HFFc6 (cell line): ENCODE data around the gene TMEM258. TPM values are rescaled to one million over a fixed set of nuclear protein-coding genes. Genes with fewer than 3 reads are reported as not detected.

Source experiments
- DNase-seq: peaks from one replicate; pipeline ENCODE4 v3.0.0-alpha.2; 2018
- H3K27ac Mint-ChIP-seq: 2 replicates; pipeline ENCODE4 v1.8.0; 2020; ENCODE audit warnings: mild to moderate bottlenecking, mixed read lengths
- H3K27me3 Mint-ChIP-seq: 2 replicates; pipeline ENCODE4 v1.8.0; 2021; ENCODE audit warnings: mild to moderate bottlenecking, moderate library complexity, mixed read lengths; ENCODE audit not compliant: insufficient read depth
- H3K36me3 Mint-ChIP-seq: 2 replicates; pipeline ENCODE4 v1.8.0; 2021; ENCODE audit warnings: low read depth, mixed read lengths
- H3K4me1 Mint-ChIP-seq: 2 replicates; pipeline ENCODE4 v1.8.0; 2020; ENCODE audit warnings: low read depth, mixed read lengths
- H3K4me3 Mint-ChIP-seq: 2 replicates; pipeline ENCODE4 v1.8.0; 2020; ENCODE audit warnings: mild to moderate bottlenecking, moderate library complexity, mixed read lengths
- H3K9me3 Mint-ChIP-seq: 2 replicates; pipeline ENCODE4 v1.8.0; 2020; ENCODE audit warnings: mild to moderate bottlenecking, mixed read lengths
- total RNA-seq, 6 experiments: library from RNA; stranded (reverse); fragmentation: NEBNext Ultra II Directional; extraction: Animal tissue kit (Norgen Biotek cat#: 25700); gene quantifications; 2 replicates in 1 of 6; 3 replicates in 5 of 6; pipeline ENCODE4 v1.2.3, GENCODE V29; 2021
- TF ChIP-seq, protein P1 (sequence below): fragments of 200-600 bp; sonication (generic); IDR thresholded peaks from 2 replicates; pipeline ENCODE4 v1.5.0; 2021; ENCODE audit warnings: antibody characterized with exemption, mild to moderate bottlenecking

Gene TMEM258
- total RNA-seq, 6 experiments from 2014 or later = 134 to 173 (median 145) TPM

DNA sequence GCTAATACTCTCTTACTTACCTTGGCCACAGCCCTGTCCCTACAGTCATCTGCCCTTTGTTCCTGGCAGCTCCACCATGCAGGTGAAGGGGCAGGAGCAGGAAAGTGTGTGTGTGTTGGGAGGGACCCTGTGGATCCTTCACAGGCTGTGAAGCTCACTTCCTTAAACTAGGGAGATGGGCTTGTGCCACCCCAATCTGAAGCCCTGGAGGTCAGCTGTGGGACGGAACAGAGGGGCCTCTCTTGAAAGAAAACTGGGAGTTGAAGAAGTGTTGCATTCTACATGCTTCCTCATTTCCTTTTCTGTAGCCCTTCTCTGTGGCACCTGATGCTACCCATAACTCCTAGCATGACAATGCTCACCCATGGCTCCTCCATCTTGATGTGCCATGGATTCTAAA is 12.7 kb upstream of the TMEM258 start:
- Mint-ChIP-seq H3K36me3 (peaks cover 5% of the 10 kb centered on the region), H3K27ac (no peak overlapping the region), H3K4me1 (peaks cover 6% of the 10 kb centered on the region), H3K9me3 (no peaks in the 10 kb centered on the region), H3K27me3 (peaks cover 2% of the 10 kb centered on the region), H3K4me3 (no peak overlapping the region)
- TF ChIP-seq, protein P1, sequence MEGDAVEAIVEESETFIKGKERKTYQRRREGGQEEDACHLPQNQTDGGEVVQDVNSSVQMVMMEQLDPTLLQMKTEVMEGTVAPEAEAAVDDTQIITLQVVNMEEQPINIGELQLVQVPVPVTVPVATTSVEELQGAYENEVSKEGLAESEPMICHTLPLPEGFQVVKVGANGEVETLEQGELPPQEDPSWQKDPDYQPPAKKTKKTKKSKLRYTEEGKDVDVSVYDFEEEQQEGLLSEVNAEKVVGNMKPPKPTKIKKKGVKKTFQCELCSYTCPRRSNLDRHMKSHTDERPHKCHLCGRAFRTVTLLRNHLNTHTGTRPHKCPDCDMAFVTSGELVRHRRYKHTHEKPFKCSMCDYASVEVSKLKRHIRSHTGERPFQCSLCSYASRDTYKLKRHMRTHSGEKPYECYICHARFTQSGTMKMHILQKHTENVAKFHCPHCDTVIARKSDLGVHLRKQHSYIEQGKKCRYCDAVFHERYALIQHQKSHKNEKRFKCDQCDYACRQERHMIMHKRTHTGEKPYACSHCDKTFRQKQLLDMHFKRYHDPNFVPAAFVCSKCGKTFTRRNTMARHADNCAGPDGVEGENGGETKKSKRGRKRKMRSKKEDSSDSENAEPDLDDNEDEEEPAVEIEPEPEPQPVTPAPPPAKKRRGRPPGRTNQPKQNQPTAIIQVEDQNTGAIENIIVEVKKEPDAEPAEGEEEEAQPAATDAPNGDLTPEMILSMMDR = no peak
- no peak for DNase-seq

DNA sequence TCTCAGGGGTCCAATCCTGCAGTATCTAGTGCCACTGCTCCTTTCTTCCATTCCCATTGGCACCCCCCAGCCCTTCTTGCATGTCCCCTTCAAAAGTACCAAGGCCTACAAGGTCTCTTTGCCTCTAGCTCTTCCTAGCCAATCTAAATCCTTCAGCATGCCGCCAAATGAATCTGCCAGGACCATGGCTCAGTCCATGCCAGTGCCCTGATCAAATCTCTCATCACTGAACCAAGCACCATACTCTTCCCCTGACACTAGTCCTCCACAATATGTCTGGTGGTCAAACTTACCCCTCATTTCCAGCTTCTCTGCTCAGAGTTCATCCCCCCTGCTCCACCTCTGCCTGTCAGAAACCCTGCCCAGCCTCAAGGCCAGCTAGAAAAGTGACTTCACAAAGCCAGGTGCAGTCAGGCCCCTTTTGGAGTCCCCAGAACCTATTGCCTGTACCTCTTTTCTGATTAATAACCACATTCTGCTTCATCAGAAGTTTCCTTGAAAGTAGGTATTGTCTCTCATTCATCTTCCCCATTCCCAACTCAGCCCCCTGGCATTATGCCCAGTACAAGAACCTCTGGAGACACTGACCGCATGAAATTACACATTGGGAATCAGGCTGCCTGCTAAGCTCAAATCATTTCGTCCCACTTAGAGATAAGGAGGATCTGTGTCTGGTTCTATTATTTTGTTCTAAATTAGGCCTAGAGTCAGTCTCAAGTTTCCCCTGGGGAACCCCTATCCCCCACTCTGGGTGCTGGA is 11.7 kb upstream of the TMEM258 start:
- Mint-ChIP-seq H3K9me3 (no peaks in the 10 kb centered on the region), H3K27me3 (peaks cover 2% of the 10 kb centered on the region), H3K36me3 (peaks cover 5% of the 10 kb centered on the region), H3K4me1 (peaks cover 6% of the 10 kb centered on the region), H3K4me3 (no peak overlapping the region), H3K27ac (no peak overlapping the region)
- TF ChIP-seq, protein P1 = no peak
- no peak for DNase-seq

DNA sequence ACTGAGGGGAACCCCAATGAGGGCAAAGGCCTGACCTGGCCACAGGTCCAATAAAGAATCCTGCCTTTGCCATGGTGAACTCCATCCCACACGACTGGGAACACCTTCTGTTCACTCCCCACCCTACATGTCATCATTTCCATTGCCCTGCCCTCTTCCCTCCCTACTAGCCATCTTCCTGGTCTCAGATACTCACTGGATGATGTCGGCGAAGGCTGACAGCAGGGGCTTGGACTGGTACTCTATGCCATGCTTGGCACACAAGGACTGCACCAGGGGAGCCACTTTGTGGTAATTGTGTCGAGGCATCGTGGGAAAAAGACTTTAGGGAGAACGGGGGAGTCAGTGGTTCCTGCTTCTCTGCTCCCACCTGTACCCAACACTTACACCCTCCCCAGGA is 10.2 kb upstream of the TMEM258 start:
- no peak overlapping the region for H3K27ac Mint-ChIP-seq
- peaks cover 5% of the 10 kb centered on the region for H3K36me3 Mint-ChIP-seq
- DNase-seq = no peak
- H3K27me3 Mint-ChIP-seq = peaks cover 2% of the 10 kb centered on the region
- TF ChIP-seq, protein P1 = no peak
- H3K9me3 Mint-ChIP-seq = no peaks in the 10 kb centered on the region
- H3K4me1 Mint-ChIP-seq = peaks cover 10% of the 10 kb centered on the region
- no peak overlapping the region for H3K4me3 Mint-ChIP-seq

DNA sequence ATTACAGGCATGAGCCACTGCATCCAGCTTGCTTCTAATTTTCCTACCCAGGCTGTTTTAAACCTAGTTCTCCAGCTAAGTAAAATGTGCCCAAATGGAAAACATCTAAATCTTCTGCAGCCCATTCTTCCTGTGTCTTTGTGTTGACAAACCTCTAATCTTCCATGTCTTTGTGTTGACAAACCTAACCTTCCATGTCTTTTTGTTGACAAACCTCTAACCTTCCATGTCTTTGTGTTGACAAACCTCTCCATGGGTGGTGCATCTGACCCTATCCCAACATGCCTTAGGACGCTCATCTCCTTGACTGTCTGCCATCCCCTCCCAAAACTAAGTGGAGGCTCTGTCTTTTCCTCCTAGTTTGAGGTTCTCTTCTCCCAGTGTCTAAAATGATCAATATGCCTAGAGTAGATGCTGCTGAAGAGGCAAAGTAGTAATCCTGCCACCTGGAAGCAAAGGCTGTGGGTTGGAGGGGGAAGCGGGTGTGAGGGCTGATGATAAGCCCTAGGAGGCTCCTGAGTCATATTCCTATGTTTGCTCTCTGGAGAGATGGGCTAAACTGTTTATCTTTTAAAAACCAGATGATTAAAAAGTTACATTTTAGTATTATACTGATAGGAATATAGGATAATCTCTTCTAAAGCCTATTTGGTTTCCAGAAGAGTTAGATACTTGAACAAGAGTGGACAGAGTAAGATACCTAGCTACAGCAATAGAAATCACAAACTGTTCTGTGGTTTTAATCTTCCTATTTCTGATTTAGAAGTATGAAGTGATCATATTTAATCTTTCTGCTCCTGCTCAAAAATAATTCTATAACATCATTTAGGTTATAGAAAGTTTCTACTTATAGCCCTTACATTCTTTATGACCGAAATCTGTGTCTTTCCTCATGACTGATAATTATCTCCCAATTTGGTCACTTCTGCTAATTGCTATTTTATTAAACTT is 8.2 kb upstream of the TMEM258 start:
- Mint-ChIP-seq H3K4me3 (no peak overlapping the region), H3K27ac (peak overlapping the region; percentile 30; the same call in 1 of the 2 replicates), H3K4me1 (peaks cover 25% of the 10 kb centered on the region), H3K36me3 (peaks cover 5% of the 10 kb centered on the region), H3K27me3 (peaks cover 2% of the 10 kb centered on the region; the same call in 1 of the 2 replicates), H3K9me3 (no peaks in the 10 kb centered on the region)
- TF ChIP-seq, protein P1 = no peak
- DNase-seq = no peak

DNA sequence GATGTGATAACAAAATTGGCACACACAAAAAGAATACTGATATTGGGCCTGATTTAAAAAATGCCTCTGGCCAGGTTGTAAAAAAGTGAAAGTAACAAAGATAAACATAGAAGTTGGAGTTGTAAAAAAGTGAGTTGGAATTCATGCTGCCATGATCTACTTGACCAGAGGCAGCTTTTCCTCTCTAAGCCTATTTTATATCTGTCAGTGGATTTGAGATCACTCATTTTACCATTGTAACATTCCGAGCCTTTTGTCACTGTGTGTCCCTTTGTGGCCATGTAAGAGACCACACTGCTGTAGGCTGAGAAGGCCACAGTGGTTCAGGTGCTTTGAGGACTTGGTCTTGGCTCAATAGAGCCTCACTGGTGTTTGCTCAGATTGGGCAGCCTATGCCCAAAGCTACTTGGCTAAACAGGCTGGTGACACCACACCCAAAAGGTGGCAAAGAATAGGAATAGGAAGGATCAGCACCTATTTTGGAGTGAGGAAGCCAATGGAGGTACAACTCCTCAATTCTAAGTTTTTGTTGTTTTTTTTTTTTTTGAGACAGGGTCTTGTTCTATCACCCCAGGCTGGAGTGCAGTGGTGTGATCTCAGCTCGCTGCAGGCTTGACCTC is 7.4 kb upstream of the TMEM258 start:
- H3K27ac Mint-ChIP-seq = no peak overlapping the region
- peaks cover 31% of the 10 kb centered on the region for H3K4me1 Mint-ChIP-seq
- DNase-seq = no peak
- TF ChIP-seq, protein P1 = no peak
- peaks cover 5% of the 10 kb centered on the region for H3K36me3 Mint-ChIP-seq
- H3K27me3 Mint-ChIP-seq = no peaks in the 10 kb centered on the region
- H3K4me3 Mint-ChIP-seq = no peak overlapping the region
- no peaks in the 10 kb centered on the region for H3K9me3 Mint-ChIP-seq
